ENCODE results near the gene CCDC146. TPM values are rescaled to one million over a fixed set of nuclear protein-coding genes. Genes with fewer than 3 reads are reported as not detected.
"Not testable (repeated sequence)": the region's sequence is repeated elsewhere in the genome, so short reads cannot be mapped to it uniquely, and the experiment has no call there.

CCDC146 gene
- total and polyA plus RNA-seq, 9 donors = 5.3 to 11.7 (median 6.7) TPM

DNA sequence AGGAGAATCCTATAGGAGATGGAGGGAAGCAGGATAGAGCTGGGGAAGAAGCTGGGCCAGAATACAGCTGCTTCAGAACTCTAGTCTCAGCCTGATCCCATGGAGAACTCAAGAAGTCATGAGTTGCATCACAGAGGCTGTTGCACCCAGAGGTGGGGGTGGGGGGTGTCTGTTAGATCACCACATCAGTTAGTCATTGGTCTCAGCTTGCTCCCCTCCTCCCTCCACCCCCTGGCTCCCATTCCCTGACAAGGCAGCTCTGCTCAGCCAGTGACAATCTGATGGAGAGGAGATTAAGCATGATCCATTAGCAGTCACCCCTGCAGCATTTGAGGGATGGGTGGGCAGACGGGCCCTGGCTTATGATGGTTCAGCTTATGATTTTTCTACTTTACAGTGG is 135.6 kb downstream of the CCDC146 start:
- H3K4me1 ChIP-seq (ENCODE audit: control insufficient read depth, insufficient read depth, low read length) = no peaks in the 10 kb centered on the region
- no peaks in the 10 kb centered on the region for H3K27me3 ChIP-seq (ENCODE audit: control insufficient read depth, insufficient read depth, low read length)
- no peak for DNase-seq
- no peaks in the 10 kb centered on the region for H3K9me3 ChIP-seq (replicated peaks; ENCODE audit: control insufficient read depth, low read depth, low read length)
- no CpG with 5 or more reads among the region's 1 CpG for WGBS (ENCODE audit: insufficient coverage)
- H3K4me3 ChIP-seq (ENCODE audit: low read length) = no peak overlapping the region
- no peak overlapping the region for H3K27ac ChIP-seq (ENCODE audit: low read length)
- H3K36me3 ChIP-seq (ENCODE audit: control insufficient read depth, insufficient read depth, low read length) = peaks cover 7% of the 10 kb centered on the region

GRCh38 chr7:77258593-77258992 is 136.2 kb downstream of the CCDC146 start:
- no CpG with 5 or more reads among the region's 6 CpGs for WGBS (ENCODE audit: insufficient coverage)
- H3K4me1 ChIP-seq (ENCODE audit: control insufficient read depth, insufficient read depth, low read length) = no peaks in the 10 kb centered on the region
- H3K36me3 ChIP-seq (ENCODE audit: control insufficient read depth, insufficient read depth, low read length) = peaks cover 7% of the 10 kb centered on the region
- H3K27ac ChIP-seq (ENCODE audit: low read length) = no peak overlapping the region
- no peak for DNase-seq
- no peaks in the 10 kb centered on the region for H3K27me3 ChIP-seq (ENCODE audit: control insufficient read depth, insufficient read depth, low read length)
- H3K4me3 ChIP-seq (ENCODE audit: low read length) = no peak overlapping the region
- no peaks in the 10 kb centered on the region for H3K9me3 ChIP-seq (replicated peaks; ENCODE audit: control insufficient read depth, low read depth, low read length)

DNA sequence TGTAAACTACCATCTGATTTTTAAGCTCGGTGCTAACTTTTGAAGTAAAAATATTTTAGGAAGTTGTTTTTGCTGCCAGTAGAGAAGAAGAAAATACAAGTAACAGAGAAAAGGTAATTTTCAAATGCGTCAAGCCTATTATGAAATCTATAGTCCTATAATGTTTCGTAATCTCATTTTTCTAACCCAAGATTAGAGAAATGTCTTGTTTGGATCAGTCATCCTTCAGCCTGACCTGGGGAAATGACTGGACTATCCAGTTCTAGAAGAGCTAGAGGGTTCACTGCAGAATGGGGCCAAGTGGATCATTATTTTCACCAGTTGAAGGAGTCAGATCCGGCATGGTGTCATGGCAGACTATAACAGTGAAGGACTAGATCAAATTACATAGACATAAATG is 139.9 kb downstream of the CCDC146 start:
- H3K4me3 ChIP-seq (ENCODE audit: low read length) = no peak overlapping the region
- no peaks in the 10 kb centered on the region for H3K4me1 ChIP-seq (ENCODE audit: control insufficient read depth, insufficient read depth, low read length)
- no peaks in the 10 kb centered on the region for H3K9me3 ChIP-seq (replicated peaks; ENCODE audit: control insufficient read depth, low read depth, low read length)
- no peak for DNase-seq
- H3K27ac ChIP-seq (ENCODE audit: low read length) = no peak overlapping the region
- H3K27me3 ChIP-seq (ENCODE audit: control insufficient read depth, insufficient read depth, low read length) = no peaks in the 10 kb centered on the region
- peaks cover 4% of the 10 kb centered on the region for H3K36me3 ChIP-seq (ENCODE audit: control insufficient read depth, insufficient read depth, low read length)
- no CpG with 5 or more reads among the region's 4 CpGs for WGBS (ENCODE audit: insufficient coverage)

GRCh38 chr7:77265666-77266065 is 143.3 kb downstream of the CCDC146 start:
- H3K9me3 ChIP-seq (replicated peaks; ENCODE audit: control insufficient read depth, low read depth, low read length) = no peaks in the 10 kb centered on the region
- peaks cover 4% of the 10 kb centered on the region for H3K36me3 ChIP-seq (ENCODE audit: control insufficient read depth, insufficient read depth, low read length)
- WGBS (ENCODE audit: insufficient coverage) = no CpG with 5 or more reads among the region's 4 CpGs
- no peaks in the 10 kb centered on the region for H3K27me3 ChIP-seq (ENCODE audit: control insufficient read depth, insufficient read depth, low read length)
- no peak for DNase-seq
- H3K27ac ChIP-seq (ENCODE audit: low read length) = no peak overlapping the region
- no peaks in the 10 kb centered on the region for H3K4me1 ChIP-seq (ENCODE audit: control insufficient read depth, insufficient read depth, low read length)
- H3K4me3 ChIP-seq (ENCODE audit: low read length) = no peak overlapping the region

DNA sequence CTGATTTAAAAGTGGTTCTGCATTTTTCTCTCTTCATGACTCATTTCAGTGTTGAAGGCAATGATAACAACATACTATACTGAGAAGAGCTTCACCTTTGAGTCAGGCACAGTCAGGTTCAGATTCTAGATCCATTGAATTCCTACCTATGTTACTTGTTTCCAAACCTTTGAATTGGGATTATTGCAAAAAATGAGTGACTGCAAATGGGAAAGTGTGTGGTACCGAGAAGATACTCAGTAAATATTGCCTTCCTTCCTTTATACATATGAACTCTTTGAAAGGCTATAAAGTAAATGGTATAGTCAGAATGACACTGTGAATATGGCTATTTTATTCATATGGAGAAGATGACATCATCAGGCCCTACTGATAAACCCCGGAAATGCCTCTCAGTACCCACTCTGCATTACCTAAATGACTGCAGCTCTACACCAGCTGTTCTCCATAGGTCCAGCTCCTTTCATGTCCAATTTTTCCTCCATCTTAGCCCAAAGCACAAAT is 143.9 kb downstream of the CCDC146 start:
- no peak overlapping the region for H3K27ac ChIP-seq (ENCODE audit: low read length)
- H3K4me1 ChIP-seq (ENCODE audit: control insufficient read depth, insufficient read depth, low read length) = no peaks in the 10 kb centered on the region
- no peaks in the 10 kb centered on the region for H3K27me3 ChIP-seq (ENCODE audit: control insufficient read depth, insufficient read depth, low read length)
- WGBS (ENCODE audit: insufficient coverage) = 83% methylated on average over 1 of the region's 2 CpGs
- H3K36me3 ChIP-seq (ENCODE audit: control insufficient read depth, insufficient read depth, low read length) = peaks cover 4% of the 10 kb centered on the region
- DNase-seq = no peak
- H3K9me3 ChIP-seq (replicated peaks; ENCODE audit: control insufficient read depth, low read depth, low read length) = no peaks in the 10 kb centered on the region
- H3K4me3 ChIP-seq (ENCODE audit: low read length) = no peak overlapping the region

- DNase-seq = peak; percentile 49
- Histone ChIP-seq H3K36me3 (ENCODE audit: control insufficient read depth, insufficient read depth, low read length) (peaks cover 2% of the 10 kb centered on the region), H3K9me3 (replicated peaks; ENCODE audit: control insufficient read depth, low read depth, low read length) (no peaks in the 10 kb centered on the region), H3K4me3 (ENCODE audit: low read length) (no peak overlapping the region), H3K27me3 (ENCODE audit: control insufficient read depth, insufficient read depth, low read length) (no peaks in the 10 kb centered on the region), H3K27ac (ENCODE audit: low read length) (no peak overlapping the region), H3K4me1 (ENCODE audit: control insufficient read depth, insufficient read depth, low read length) (no peaks in the 10 kb centered on the region)
- no CpG with 5 or more reads among the region's 4 CpGs for WGBS (ENCODE audit: insufficient coverage)
Measured at GRCh38 chr7:77269360-77270093, 147.1 kb downstream of the CCDC146 start.

DNA sequence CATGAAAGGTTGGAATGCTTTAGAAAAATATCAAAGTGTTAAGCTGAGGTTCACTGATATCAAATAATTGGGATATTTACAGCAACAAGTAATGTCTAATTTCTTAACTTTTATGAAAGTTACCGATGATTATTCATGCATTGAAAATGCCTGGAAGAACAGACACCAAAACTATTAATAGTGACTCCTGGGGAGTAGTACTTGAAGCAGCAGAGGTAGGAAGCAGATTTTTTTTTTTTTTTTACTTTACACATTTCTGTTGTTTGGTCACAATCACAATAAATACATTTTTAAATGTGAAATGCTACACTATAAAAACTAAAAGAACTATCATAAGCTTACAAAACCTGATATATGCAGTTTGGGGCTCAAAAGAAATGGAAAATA is 147.7 kb downstream of the CCDC146 start:
- H3K27ac ChIP-seq (ENCODE audit: low read length) = no peak overlapping the region
- DNase-seq = no peak
- H3K4me1 ChIP-seq (ENCODE audit: control insufficient read depth, insufficient read depth, low read length) = no peaks in the 10 kb centered on the region
- H3K36me3 ChIP-seq (ENCODE audit: control insufficient read depth, insufficient read depth, low read length) = peaks cover 2% of the 10 kb centered on the region
- H3K27me3 ChIP-seq (ENCODE audit: control insufficient read depth, insufficient read depth, low read length) = no peaks in the 10 kb centered on the region
- no CpG with 5 or more reads among the region's 1 CpG for WGBS (ENCODE audit: insufficient coverage)
- H3K4me3 ChIP-seq (ENCODE audit: low read length) = no peak overlapping the region
- no peaks in the 10 kb centered on the region for H3K9me3 ChIP-seq (replicated peaks; ENCODE audit: control insufficient read depth, low read depth, low read length)

DNA sequence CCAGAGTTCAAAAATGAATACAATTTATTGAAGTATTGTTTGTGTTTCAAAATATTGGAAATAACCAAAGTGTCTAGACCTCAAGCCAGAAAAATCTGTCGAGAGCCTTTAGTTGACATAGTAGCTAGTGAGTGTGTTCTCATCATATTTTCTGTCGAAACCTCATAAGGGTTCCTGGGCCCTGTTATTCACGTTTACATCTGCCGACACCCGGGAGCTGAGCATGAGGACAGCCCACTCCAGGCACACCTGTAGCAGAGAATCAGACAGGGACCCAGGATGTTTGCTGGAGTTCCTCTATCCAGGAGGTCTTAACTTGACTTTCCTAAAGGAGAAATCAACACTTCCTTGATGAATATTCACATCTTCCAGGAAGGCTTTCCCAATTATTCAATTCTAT is 149.4 kb downstream of the CCDC146 start:
- H3K27ac ChIP-seq (ENCODE audit: low read length) = no peak overlapping the region
- 98% methylated on average over 5 of the region's 5 CpGs for WGBS (ENCODE audit: insufficient coverage)
- H3K4me3 ChIP-seq (ENCODE audit: low read length) = no peak overlapping the region

GRCh38 chr7:77275663-77276062 is 153.2 kb downstream of the CCDC146 start:
- not testable (repeated sequence) for DNase-seq; H3K27ac ChIP-seq (ENCODE audit: low read length); H3K4me3 ChIP-seq (ENCODE audit: low read length); H3K36me3 ChIP-seq (ENCODE audit: control insufficient read depth, insufficient read depth, low read length); H3K27me3 ChIP-seq (ENCODE audit: control insufficient read depth, insufficient read depth, low read length); H3K4me1 ChIP-seq (ENCODE audit: control insufficient read depth, insufficient read depth, low read length); H3K9me3 ChIP-seq (replicated peaks; ENCODE audit: control insufficient read depth, low read depth, low read length)
- 88% methylated on average over 1 of the region's 2 CpGs for WGBS (ENCODE audit: insufficient coverage)

More for the DNA sequence above, 149.4 kb downstream of the CCDC146 start:
- H3K4me1 ChIP-seq (ENCODE audit: control insufficient read depth, insufficient read depth, low read length) = no peaks in the 10 kb centered on the region
- no peaks in the 10 kb centered on the region for H3K9me3 ChIP-seq (replicated peaks; ENCODE audit: control insufficient read depth, low read depth, low read length)
- H3K27me3 ChIP-seq (ENCODE audit: control insufficient read depth, insufficient read depth, low read length) = no peaks in the 10 kb centered on the region
- DNase-seq = no peak
- H3K36me3 ChIP-seq (ENCODE audit: control insufficient read depth, insufficient read depth, low read length) = peaks cover 5% of the 10 kb centered on the region

DNA sequence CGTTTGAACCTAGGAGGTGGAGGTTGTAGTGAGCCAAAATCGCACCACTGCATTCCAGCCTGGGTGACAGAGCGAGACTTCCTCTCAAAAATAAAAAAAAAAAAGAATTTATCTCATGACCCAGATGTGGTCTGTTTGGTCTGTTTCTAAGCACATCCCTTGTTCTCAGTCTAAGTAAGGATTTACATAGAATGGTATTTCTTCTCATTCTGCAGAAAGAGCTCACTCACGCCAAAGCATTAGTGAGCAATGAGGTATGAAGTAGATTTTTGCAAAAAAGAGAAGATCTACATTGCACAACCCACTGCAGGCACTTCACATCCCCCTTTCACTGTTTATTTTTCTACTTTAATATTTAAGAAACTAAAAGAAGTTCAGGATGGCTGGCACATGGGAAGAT is 153.7 kb downstream of the CCDC146 start:
- no peaks in the 10 kb centered on the region for H3K27me3 ChIP-seq (ENCODE audit: control insufficient read depth, insufficient read depth, low read length)
- H3K27ac ChIP-seq (ENCODE audit: low read length) = no peak overlapping the region
- WGBS (ENCODE audit: insufficient coverage) = no CpG with 5 or more reads among the region's 4 CpGs
- no peaks in the 10 kb centered on the region for H3K9me3 ChIP-seq (replicated peaks; ENCODE audit: control insufficient read depth, low read depth, low read length)
- DNase-seq = no peak
- no peak overlapping the region for H3K4me3 ChIP-seq (ENCODE audit: low read length)
- peaks cover 5% of the 10 kb centered on the region for H3K36me3 ChIP-seq (ENCODE audit: control insufficient read depth, insufficient read depth, low read length)
- no peaks in the 10 kb centered on the region for H3K4me1 ChIP-seq (ENCODE audit: control insufficient read depth, insufficient read depth, low read length)
